HG03064 (cell line): Measurements from ENCODE around the gene TANC1.
"Not testable (repeated sequence)": the region's sequence is repeated elsewhere in the genome, so short reads cannot be mapped to it uniquely, and the experiment has no call there.

Source experiments
- ATAC-seq: cut with Tn5 transposase; IDR thresholded peaks from one replicate; pipeline ENCODE4 v1.9.1; 2021; ENCODE audit warnings: low read depth; ENCODE audit not compliant: unreplicated experiment

Gene TANC1

GRCh38 chr2:159082119-159082518 is 113.7 kb downstream of the TANC1 start:
- ATAC-seq = no peak

GRCh38 chr2:159084384-159085370 is 116.2 kb downstream of the TANC1 start:
- no peak for ATAC-seq

- ATAC-seq = no peak
These were observed 117.9 kb downstream of the TANC1 start for GRCh38 chr2:159086342-159086741.

- no peak for ATAC-seq
These were observed 118.4 kb downstream of the TANC1 start for GRCh38 chr2:159086826-159087225.

- no peak for ATAC-seq
These were observed 120.5 kb downstream of the TANC1 start for GRCh38 chr2:159088906-159089305.

GRCh38 chr2:159089543-159089942 is 121.1 kb downstream of the TANC1 start:
- ATAC-seq = no peak

- peak; percentile 61 for ATAC-seq
These were observed 122.2 kb downstream of the TANC1 start for GRCh38 chr2:159090514-159091201.

- no peak for ATAC-seq
These were observed 122.9 kb downstream of the TANC1 start for GRCh38 chr2:159091381-159091780.

- no peak for ATAC-seq
These were observed 123.5 kb downstream of the TANC1 start for GRCh38 chr2:159091976-159092375.

- no peak for ATAC-seq
These were observed 125.1 kb downstream of the TANC1 start for GRCh38 chr2:159093497-159093896.

- ATAC-seq = no peak
These were observed 125.8 kb downstream of the TANC1 start for GRCh38 chr2:159094173-159094737.

- no peak for ATAC-seq
These were observed 127.4 kb downstream of the TANC1 start for GRCh38 chr2:159095813-159096212.

GRCh38 chr2:159096302-159096855 is 127.9 kb downstream of the TANC1 start:
- ATAC-seq = not testable (repeated sequence)

- no peak for ATAC-seq
These were observed 128.5 kb downstream of the TANC1 start for GRCh38 chr2:159096901-159097300.

GRCh38 chr2:159098361-159098760 is 129.9 kb downstream of the TANC1 start:
- ATAC-seq = no peak

- ATAC-seq = no peak
These were observed 130.5 kb downstream of the TANC1 start for GRCh38 chr2:159098921-159099411.

GRCh38 chr2:159101755-159102489 is 133.5 kb downstream of the TANC1 start:
- ATAC-seq = no peak

GRCh38 chr2:159103411-159103810 is 135.0 kb downstream of the TANC1 start:
- ATAC-seq = no peak

- no peak for ATAC-seq
These were observed 137.7 kb downstream of the TANC1 start for GRCh38 chr2:159106109-159106508.
